Measurements from ENCODE around the gene IFI35. TPM values are rescaled to one million over a fixed set of nuclear protein-coding genes. Genes with fewer than 3 reads are reported as not detected.
A peak's percentile ranks its signal among the peaks of the same experiment; 100 is the strongest.

The IFI35 gene
- total RNA-seq, 1 experiment from 2014 or later: 9.4 TPM

DNA sequence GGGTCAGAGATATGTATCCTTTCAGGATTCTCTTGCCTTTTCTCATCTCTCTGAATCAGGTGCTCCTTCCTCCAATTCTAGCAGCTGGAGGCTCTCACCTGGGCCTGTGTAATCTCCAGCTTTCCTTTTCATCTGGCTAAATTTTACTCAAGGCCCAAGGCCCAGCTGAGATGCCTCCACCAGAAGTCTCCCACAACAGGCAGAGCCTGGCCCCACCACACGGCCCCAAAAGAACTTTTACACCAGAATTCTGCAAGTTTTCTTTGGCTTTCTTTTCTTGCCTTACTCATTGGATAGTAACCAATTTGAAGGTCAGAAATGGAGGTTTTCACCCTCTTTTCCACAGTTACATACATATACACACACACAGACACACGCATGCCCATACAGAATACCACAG is 33.1 kb downstream of the IFI35 start:
- H3K27me3 Mint-ChIP-seq (ENCODE audit: insufficient read depth, unreplicated experiment): no peaks in the 10 kb centered on the region
- H3K4me1 ChIP-seq: no peaks in the 10 kb centered on the region
- TF ChIP-seq, protein P1, sequence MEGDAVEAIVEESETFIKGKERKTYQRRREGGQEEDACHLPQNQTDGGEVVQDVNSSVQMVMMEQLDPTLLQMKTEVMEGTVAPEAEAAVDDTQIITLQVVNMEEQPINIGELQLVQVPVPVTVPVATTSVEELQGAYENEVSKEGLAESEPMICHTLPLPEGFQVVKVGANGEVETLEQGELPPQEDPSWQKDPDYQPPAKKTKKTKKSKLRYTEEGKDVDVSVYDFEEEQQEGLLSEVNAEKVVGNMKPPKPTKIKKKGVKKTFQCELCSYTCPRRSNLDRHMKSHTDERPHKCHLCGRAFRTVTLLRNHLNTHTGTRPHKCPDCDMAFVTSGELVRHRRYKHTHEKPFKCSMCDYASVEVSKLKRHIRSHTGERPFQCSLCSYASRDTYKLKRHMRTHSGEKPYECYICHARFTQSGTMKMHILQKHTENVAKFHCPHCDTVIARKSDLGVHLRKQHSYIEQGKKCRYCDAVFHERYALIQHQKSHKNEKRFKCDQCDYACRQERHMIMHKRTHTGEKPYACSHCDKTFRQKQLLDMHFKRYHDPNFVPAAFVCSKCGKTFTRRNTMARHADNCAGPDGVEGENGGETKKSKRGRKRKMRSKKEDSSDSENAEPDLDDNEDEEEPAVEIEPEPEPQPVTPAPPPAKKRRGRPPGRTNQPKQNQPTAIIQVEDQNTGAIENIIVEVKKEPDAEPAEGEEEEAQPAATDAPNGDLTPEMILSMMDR (IDR thresholded peaks at IDR 0.05; ENCODE audit: insufficient read depth in 1 of 2, low read depth in 1 of 2, low read length in 1 of 2, severe bottlenecking in 1 of 2, unreplicated experiment in 1 of 2): no peak
- no peaks in the 10 kb centered on the region for H3K9me3 Mint-ChIP-seq (ENCODE audit: unreplicated experiment)
- H3K27ac Mint-ChIP-seq (ENCODE audit: unreplicated experiment): no peak overlapping the region
- H3K4me3 ChIP-seq (ENCODE audit: low read depth, low read length): no peak overlapping the region
- no TSS peak for BruUV-seq (replicated peaks)
- no peaks in the 10 kb centered on the region for H3K36me3 ChIP-seq (ENCODE audit: control insufficient read depth, insufficient read depth, low read length)
- no peaks in the 10 kb centered on the region for H3K4me1 Mint-ChIP-seq (ENCODE audit: low read depth, unreplicated experiment)
- CTCF ChIA-PET: no interaction called here
- intact Hi-C loops (cut with micrococcal nuclease; ENCODE audit: unreplicated experiment): no loop called here
- H3K4me3 Mint-ChIP-seq (ENCODE audit: unreplicated experiment): no peak overlapping the region
- no peaks in the 10 kb centered on the region for H3K27me3 ChIP-seq (replicated peaks; ENCODE audit: control insufficient read depth, insufficient read depth, low read length)
- H3K9me3 ChIP-seq: no peaks in the 10 kb centered on the region
- peaks cover 11% of the 10 kb centered on the region for H3K36me3 Mint-ChIP-seq (ENCODE audit: insufficient read depth, unreplicated experiment)
- POLR2A ChIA-PET: no interaction called here
- no peak for DNase-seq

DNA sequence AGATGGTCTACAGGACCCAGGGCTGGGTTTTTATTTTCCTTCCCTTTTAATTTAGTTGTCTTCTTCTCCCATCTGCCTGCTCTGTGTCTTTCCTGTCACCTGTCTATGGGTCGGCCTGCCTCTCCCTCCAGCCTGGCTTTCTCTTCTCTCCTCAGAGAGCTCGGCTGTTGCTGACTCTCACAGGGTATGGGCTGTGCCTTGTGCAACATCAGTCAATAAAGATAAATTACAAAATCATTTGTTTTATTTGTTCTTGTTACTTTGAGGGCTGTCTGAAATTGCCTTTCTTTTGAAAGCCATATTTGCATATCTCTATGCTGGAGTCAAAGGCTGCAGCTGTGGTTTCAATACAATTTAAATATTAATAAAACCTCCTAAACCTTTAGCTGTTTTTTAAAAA is 34.1 kb downstream of the IFI35 start:
- Mint-ChIP-seq H3K36me3 (ENCODE audit: insufficient read depth, unreplicated experiment) (peaks cover 11% of the 10 kb centered on the region), H3K27me3 (ENCODE audit: insufficient read depth, unreplicated experiment) (no peaks in the 10 kb centered on the region), H3K4me3 (ENCODE audit: unreplicated experiment) (no peak overlapping the region), H3K27ac (ENCODE audit: unreplicated experiment) (no peak overlapping the region), H3K4me1 (ENCODE audit: low read depth, unreplicated experiment) (no peaks in the 10 kb centered on the region), H3K9me3 (ENCODE audit: unreplicated experiment) (no peaks in the 10 kb centered on the region)
- DNase-seq: no peak
- Histone ChIP-seq H3K36me3 (ENCODE audit: control insufficient read depth, insufficient read depth, low read length) (no peaks in the 10 kb centered on the region; the same call in 1 of the 2 replicates), H3K9me3 (no peaks in the 10 kb centered on the region), H3K4me1 (no peaks in the 10 kb centered on the region), H3K4me3 (ENCODE audit: low read depth, low read length) (no peak overlapping the region), H3K27me3 (replicated peaks; ENCODE audit: control insufficient read depth, insufficient read depth, low read length) (no peaks in the 10 kb centered on the region)
- ChIA-PET CTCF (no interaction called here), POLR2A (no interaction called here)
- no TSS peak for BruUV-seq (replicated peaks)
- TF ChIP-seq, protein P1 (IDR thresholded peaks at IDR 0.05; ENCODE audit: insufficient read depth in 1 of 2, low read depth in 1 of 2, low read length in 1 of 2, severe bottlenecking in 1 of 2, unreplicated experiment in 1 of 2): no peak
- intact Hi-C loops (cut with micrococcal nuclease; ENCODE audit: unreplicated experiment): no loop called here

DNA sequence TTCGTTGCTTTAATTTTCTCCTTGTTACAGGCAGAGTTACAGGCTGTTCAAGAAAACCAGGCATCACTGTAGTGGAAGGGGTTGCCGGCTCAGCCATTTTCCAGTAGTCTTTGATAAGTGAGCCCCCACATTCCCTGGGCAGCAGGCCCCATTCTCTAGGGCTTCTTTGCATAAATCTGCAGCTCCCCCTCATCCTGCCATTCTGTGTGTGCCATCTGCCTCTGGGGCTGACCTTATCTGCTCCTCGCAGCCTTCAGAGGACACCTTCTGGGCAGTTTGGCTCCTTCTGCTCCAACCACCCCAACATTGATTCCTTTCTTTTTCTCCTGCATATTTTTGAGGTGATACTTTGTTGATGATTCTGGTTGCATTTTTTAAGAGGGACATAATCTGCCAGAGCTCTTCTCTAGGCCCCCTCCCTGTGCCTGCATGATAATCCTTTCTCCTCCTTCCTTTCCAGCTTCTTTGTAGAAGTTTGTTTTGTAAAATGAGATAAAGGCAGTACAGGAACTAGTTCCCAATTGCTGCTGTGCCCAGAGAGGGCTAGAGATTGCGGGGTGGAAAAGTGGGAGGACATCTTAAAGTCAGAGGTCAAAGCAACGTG is 35.5 kb downstream of the IFI35 start:
- H3K27me3 Mint-ChIP-seq (ENCODE audit: insufficient read depth, unreplicated experiment): no peaks in the 10 kb centered on the region
- H3K4me3 Mint-ChIP-seq (ENCODE audit: unreplicated experiment): no peak overlapping the region
- H3K9me3 ChIP-seq: no peaks in the 10 kb centered on the region
- no peaks in the 10 kb centered on the region for H3K27me3 ChIP-seq (replicated peaks; ENCODE audit: control insufficient read depth, insufficient read depth, low read length)
- no peaks in the 10 kb centered on the region; the same call in 1 of the 2 replicates for H3K36me3 ChIP-seq (ENCODE audit: control insufficient read depth, insufficient read depth, low read length)
- TF ChIP-seq, protein P1 (IDR thresholded peaks at IDR 0.05; ENCODE audit: insufficient read depth in 1 of 2, low read depth in 1 of 2, low read length in 1 of 2, severe bottlenecking in 1 of 2, unreplicated experiment in 1 of 2): no peak
- H3K9me3 Mint-ChIP-seq (ENCODE audit: unreplicated experiment): no peaks in the 10 kb centered on the region
- no TSS peak for BruUV-seq (replicated peaks)
- intact Hi-C loops (cut with micrococcal nuclease; ENCODE audit: unreplicated experiment): no loop called here
- ChIA-PET CTCF (no interaction called here), POLR2A (interaction anchor here (0.5 kb wide), 1 partner anchor 238 kb away, joined by 3 read pairs; no protein-coding TSS in a partner anchor)
- H3K4me1 Mint-ChIP-seq (ENCODE audit: low read depth, unreplicated experiment): no peaks in the 10 kb centered on the region
- DNase-seq: no peak
- H3K4me3 ChIP-seq (ENCODE audit: low read depth, low read length): no peak overlapping the region
- H3K36me3 Mint-ChIP-seq (ENCODE audit: insufficient read depth, unreplicated experiment): peaks cover 14% of the 10 kb centered on the region
- H3K27ac Mint-ChIP-seq (ENCODE audit: unreplicated experiment): peak overlapping the region; percentile 62
- no peaks in the 10 kb centered on the region for H3K4me1 ChIP-seq

Data from Caco-2 (cell line).